ENCODE measurements around the gene PDSS1. TPM values are rescaled to one million over a fixed set of nuclear protein-coding genes. Genes with fewer than 3 reads are reported as not detected.

Gene PDSS1
- total RNA-seq, 1 donor, result 9.2 TPM

GRCh38 chr10:26727005-26727404, 29.5 kb downstream of the PDSS1 start:
- H3K4me3 ChIP-seq (ENCODE audit: low read depth, low read length), result no peak overlapping the region
- DNase-seq (ENCODE audit: low read depth), result no peak
- TF ChIP-seq CTCF (IDR thresholded peaks at IDR 0.05; ENCODE audit: insufficient read depth, low read length), result no peak

GRCh38 chr10:26728957-26729356, 31.5 kb downstream of the PDSS1 start:
- no peak overlapping the region for H3K4me3 ChIP-seq (ENCODE audit: low read depth, low read length)
- no peak for DNase-seq (ENCODE audit: low read depth)
- no peak for TF ChIP-seq CTCF (IDR thresholded peaks at IDR 0.05; ENCODE audit: insufficient read depth, low read length)

GRCh38 chr10:26729395-26729794, 31.9 kb downstream of the PDSS1 start:
- H3K4me3 ChIP-seq (ENCODE audit: low read depth, low read length), result no peak overlapping the region

GRCh38 chr10:26730552-26730951, 33.1 kb downstream of the PDSS1 start:
- no peak overlapping the region for H3K4me3 ChIP-seq (ENCODE audit: low read depth, low read length)
- DNase-seq (ENCODE audit: low read depth), result no peak
- TF ChIP-seq CTCF (IDR thresholded peaks at IDR 0.05; ENCODE audit: insufficient read depth, low read length), result no peak

More at GRCh38 chr10:26729395-26729794, 31.9 kb downstream of the PDSS1 start:
- no peak for DNase-seq (ENCODE audit: low read depth)
- no peak for TF ChIP-seq CTCF (IDR thresholded peaks at IDR 0.05; ENCODE audit: insufficient read depth, low read length)

- TF ChIP-seq CTCF (IDR thresholded peaks at IDR 0.05; ENCODE audit: insufficient read depth, low read length), result no peak
- no peak overlapping the region for H3K4me3 ChIP-seq (ENCODE audit: low read depth, low read length)
- no peak for DNase-seq (ENCODE audit: low read depth)
Observed at GRCh38 chr10:26733750-26734568, 36.5 kb downstream of the PDSS1 start.

- no peak for DNase-seq (ENCODE audit: low read depth)
- no peak for TF ChIP-seq CTCF (IDR thresholded peaks at IDR 0.05; ENCODE audit: insufficient read depth, low read length)
- H3K4me3 ChIP-seq (ENCODE audit: low read depth, low read length), result no peak overlapping the region
Observed at GRCh38 chr10:26735435-26735834, 37.9 kb downstream of the PDSS1 start.
